Stimulated activated CD4-positive, alpha-beta T cell treated with anti-CD3 and anti-CD28 coated beads, Interleukin-15, amount 100 ng/mL, for 24 hours (primary cell): ENCODE data around the gene DISP2.

Experiments used
- DNase-seq: peaks from one replicate; pipeline ENCODE4 v3.0.0-alpha.2; 2020

Gene DISP2

DNA sequence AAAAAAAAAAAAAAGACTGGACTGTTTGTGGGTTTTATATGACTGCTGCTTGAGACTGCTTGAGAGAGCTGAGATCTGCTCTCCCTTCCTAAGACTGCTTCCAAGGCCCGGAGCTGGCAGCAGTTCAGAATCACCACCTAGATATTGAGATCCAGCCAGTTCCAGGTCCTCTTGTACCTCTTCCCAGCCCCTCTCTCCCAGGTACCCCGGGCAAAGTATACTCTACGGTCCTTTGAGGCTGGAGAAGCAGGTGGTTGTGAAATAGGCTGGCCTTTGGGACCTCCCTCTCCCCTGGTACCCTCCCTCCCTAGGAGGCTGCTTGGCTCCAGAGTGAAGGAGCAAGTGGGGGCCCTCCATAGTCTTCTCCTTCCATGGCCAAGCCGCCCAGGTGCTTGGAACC is 70.2 kb downstream of the DISP2 start:
- DNase-seq = no peak
